ENCODE results near the gene ZNF598. TPM values are rescaled to one million over a fixed set of nuclear protein-coding genes. Genes with fewer than 3 reads are reported as not detected.

Gene ZNF598
- polyA plus RNA-seq, 1 of the 3 experiments (the other 2 are of a cell fraction) = 47.8 TPM

DNA sequence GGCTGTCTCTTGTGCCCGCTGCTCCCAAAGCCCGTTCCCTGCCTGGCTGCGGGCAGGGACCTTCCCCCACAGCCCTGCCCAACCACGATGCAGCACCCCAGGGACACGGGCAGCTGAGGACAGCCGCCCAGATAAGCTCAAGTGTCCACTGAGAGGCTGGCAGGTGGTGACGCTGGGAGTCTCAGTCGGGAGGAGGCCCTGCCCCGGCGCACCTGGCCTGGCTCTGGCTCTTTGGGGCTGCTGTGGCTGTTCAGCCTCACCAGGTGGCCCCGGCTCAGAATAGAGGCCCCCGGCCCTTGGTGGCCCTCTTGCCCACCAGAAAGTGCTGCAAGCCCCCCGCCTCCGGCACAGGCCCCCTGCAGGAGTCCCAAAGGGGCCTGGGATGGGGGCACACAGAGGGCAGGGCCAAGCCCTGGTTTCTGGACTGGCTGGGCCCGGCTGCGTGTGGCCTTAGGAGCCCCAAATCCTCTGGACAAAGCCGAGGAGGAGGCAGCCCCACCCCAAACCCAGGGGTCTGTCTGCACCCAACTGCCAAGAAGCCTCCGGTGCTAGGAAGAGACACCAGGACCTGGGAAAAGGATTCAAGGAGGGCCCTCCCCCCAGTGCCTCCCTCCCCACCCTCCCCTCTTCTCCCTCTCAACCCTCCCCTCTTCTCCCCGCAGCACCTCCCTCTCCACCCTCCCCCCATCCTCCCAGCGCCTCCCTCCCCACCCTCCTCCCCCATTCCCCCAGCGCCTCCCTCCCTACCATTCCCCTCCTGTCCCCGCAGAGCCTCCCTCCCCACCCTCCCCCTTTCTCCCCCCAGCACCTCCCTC, 32.8 kb upstream of the ZNF598 start:
- H3K4me3 ChIP-seq (ENCODE audit: low read depth in 2 of 2, low read length in 1 of 2) = no peak overlapping the region
- ChIA-PET POLR2A (no interaction called here), CTCF (interaction anchor here (0.6 kb wide), 1 partner anchor 118 kb away, joined by 3 read pairs; no protein-coding TSS in a partner anchor)
- no peak overlapping the region for H3K9ac ChIP-seq
- H3K36me3 ChIP-seq (replicated peaks in 1 of 2; ENCODE audit: control insufficient read depth in 1 of 2, insufficient read depth in 2 of 2, low read length in 1 of 2) = peaks cover 0 to 9% of the 10 kb centered on the region in 2 experiments
- no peaks in the 10 kb centered on the region for H3K9me3 ChIP-seq
- peaks cover 4 to 57% of the 10 kb centered on the region in 2 experiments; a peak in 2 of 4 replicates for H3K4me1 ChIP-seq (ENCODE audit: control insufficient read depth in 1 of 2, insufficient read depth in 2 of 2, low read depth in 1 of 2, low read length in 1 of 2)
- no peak for TF ChIP-seq GABPA (IDR thresholded peaks at IDR 0.05; ENCODE audit: low read depth)
- TF ChIP-seq, protein P1, sequence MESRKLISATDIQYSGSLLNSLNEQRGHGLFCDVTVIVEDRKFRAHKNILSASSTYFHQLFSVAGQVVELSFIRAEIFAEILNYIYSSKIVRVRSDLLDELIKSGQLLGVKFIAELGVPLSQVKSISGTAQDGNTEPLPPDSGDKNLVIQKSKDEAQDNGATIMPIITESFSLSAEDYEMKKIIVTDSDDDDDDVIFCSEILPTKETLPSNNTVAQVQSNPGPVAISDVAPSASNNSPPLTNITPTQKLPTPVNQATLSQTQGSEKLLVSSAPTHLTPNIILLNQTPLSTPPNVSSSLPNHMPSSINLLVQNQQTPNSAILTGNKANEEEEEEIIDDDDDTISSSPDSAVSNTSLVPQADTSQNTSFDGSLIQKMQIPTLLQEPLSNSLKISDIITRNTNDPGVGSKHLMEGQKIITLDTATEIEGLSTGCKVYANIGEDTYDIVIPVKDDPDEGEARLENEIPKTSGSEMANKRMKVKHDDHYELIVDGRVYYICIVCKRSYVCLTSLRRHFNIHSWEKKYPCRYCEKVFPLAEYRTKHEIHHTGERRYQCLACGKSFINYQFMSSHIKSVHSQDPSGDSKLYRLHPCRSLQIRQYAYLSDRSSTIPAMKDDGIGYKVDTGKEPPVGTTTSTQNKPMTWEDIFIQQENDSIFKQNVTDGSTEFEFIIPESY (IDR thresholded peaks at IDR 0.05; ENCODE audit: borderline replicate concordance, low read depth) = no peak
- TF ChIP-seq, protein P2, sequence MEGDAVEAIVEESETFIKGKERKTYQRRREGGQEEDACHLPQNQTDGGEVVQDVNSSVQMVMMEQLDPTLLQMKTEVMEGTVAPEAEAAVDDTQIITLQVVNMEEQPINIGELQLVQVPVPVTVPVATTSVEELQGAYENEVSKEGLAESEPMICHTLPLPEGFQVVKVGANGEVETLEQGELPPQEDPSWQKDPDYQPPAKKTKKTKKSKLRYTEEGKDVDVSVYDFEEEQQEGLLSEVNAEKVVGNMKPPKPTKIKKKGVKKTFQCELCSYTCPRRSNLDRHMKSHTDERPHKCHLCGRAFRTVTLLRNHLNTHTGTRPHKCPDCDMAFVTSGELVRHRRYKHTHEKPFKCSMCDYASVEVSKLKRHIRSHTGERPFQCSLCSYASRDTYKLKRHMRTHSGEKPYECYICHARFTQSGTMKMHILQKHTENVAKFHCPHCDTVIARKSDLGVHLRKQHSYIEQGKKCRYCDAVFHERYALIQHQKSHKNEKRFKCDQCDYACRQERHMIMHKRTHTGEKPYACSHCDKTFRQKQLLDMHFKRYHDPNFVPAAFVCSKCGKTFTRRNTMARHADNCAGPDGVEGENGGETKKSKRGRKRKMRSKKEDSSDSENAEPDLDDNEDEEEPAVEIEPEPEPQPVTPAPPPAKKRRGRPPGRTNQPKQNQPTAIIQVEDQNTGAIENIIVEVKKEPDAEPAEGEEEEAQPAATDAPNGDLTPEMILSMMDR (IDR thresholded peaks at IDR 0.05) = no peak
- no peak for TF ChIP-seq EZH2phosphoT487 (IDR thresholded peaks at IDR 0.05; ENCODE audit: borderline replicate concordance, low read depth)
- H3K9me2 ChIP-seq = no peaks in the 10 kb centered on the region
- 84% methylated on average over 9 of the region's 22 CpGs for WGBS (ENCODE audit: low lambda C conversion rate)
- H3K27me3 ChIP-seq (ENCODE audit: insufficient read depth) = no peaks in the 10 kb centered on the region
- no peak for DNase-seq
- peaks cover 13% of the 10 kb centered on the region for H3K79me2 ChIP-seq (ENCODE audit: insufficient read depth)
- H4K20me1 ChIP-seq (ENCODE audit: insufficient read depth) = no peaks in the 10 kb centered on the region
- peak overlapping the region in 1 of 2 experiments; percentile 58; a peak in 1 of 4 replicates for H3K27ac ChIP-seq (ENCODE audit: low read depth in 2 of 2, low read length in 1 of 2)
- no peak overlapping the region for H3K4me2 ChIP-seq
- peaks cover 3% of the 10 kb centered on the region for H3F3A ChIP-seq (replicated peaks; ENCODE audit: insufficient read depth)
- H2AFZ ChIP-seq (ENCODE audit: low read depth) = no peak overlapping the region

GRCh38 chr16:2040787-2041522, 31.3 kb upstream of the ZNF598 start:
- H3K36me3 ChIP-seq (replicated peaks in 1 of 2; ENCODE audit: control insufficient read depth in 1 of 2, insufficient read depth in 2 of 2, low read length in 1 of 2) = peaks cover 0 to 16% of the 10 kb centered on the region in 2 experiments
- no peak overlapping the region for H3K4me3 ChIP-seq (ENCODE audit: low read depth in 2 of 2, low read length in 1 of 2)
- no peaks in the 10 kb centered on the region for H3K9me3 ChIP-seq
- no peaks in the 10 kb centered on the region for H3K27me3 ChIP-seq (ENCODE audit: insufficient read depth)
- peaks cover 3% of the 10 kb centered on the region for H3F3A ChIP-seq (replicated peaks; ENCODE audit: insufficient read depth)
- H4K20me1 ChIP-seq (ENCODE audit: insufficient read depth) = no peaks in the 10 kb centered on the region
- no peak for TF ChIP-seq EZH2phosphoT487 (IDR thresholded peaks at IDR 0.05; ENCODE audit: borderline replicate concordance, low read depth)
- no peak for TF ChIP-seq PBX3 (IDR thresholded peaks at IDR 0.05)
- no peak for TF ChIP-seq TEAD4 (IDR thresholded peaks at IDR 0.05; ENCODE audit: borderline replicate concordance, insufficient read depth)
- ChIA-PET CTCF (interaction anchor here (0.8 to 2.0 kb wide), 6 partner anchors 13 to 112 kb away, joined by 3 to 11 read pairs (median 5); no protein-coding TSS in a partner anchor), POLR2A (interaction anchor here (0.6 to 1.8 kb wide), 4 partner anchors 11 to 233 kb away, joined by 3 to 6 read pairs (median 3); no protein-coding TSS in a partner anchor)
- H3K79me2 ChIP-seq (ENCODE audit: insufficient read depth) = peaks cover 11% of the 10 kb centered on the region; the same call in 1 of the 2 replicates
- DNase-seq = peak; percentile 57
- peaks cover 5 to 56% of the 10 kb centered on the region in 2 experiments; a peak in 2 of 4 replicates for H3K4me1 ChIP-seq (ENCODE audit: control insufficient read depth in 1 of 2, insufficient read depth in 2 of 2, low read depth in 1 of 2, low read length in 1 of 2)
- 77% methylated on average over 9 of the region's 20 CpGs for WGBS (ENCODE audit: low lambda C conversion rate)
- no peak overlapping the region for H3K4me2 ChIP-seq
- peak overlapping the region in 1 of 2 experiments; percentile 88; a peak in 2 of 4 replicates for H3K27ac ChIP-seq (ENCODE audit: low read depth in 2 of 2, low read length in 1 of 2)
- no peak overlapping the region for H3K9ac ChIP-seq
- no peaks in the 10 kb centered on the region for H3K9me2 ChIP-seq
- H2AFZ ChIP-seq (ENCODE audit: low read depth) = no peak overlapping the region

All from SK-N-SH (cell line).